ENCODE measurements around the gene PDAP1.

DNA sequence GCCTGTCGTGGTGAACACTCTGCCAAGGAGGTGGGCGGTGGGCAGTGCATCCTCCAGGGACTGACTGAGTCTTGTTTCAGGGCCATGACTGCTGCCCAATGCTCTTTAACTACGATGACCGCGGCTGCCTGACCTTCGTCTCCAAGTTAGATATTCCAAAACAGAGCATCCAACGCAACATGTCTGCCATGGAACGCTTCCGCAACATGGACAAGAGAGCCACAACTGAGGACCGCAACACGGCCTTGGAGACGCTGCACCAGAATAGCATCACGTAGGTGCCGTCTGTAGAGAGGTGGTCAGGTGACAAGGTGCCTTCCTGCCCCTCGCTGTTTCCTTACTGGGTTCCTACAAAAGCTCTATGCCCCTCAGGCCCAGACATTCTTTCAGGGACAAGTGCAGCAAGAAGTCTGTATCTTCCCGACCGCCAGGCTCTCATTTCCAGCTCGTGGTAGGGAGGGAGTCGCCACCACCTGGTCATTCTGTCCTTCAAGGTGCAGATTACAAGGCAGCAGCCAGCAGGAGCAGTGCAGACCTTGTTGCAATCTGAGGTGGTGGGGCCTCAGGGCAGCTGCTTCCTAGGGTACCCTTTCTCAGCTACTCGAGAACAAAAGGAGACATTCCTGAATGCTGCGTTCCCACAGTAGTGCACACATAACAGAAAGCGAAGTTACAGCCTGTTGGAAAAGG lies 48.8 kb downstream of the PDAP1 start:
- TF ChIP-seq PAX8 (CRISPR knock-in tag; IDR thresholded peaks at IDR 0.05; ENCODE audit: borderline replicate concordance), result no peak
- TF ChIP-seq DRAP1 (CRISPR knock-in tag; IDR thresholded peaks at IDR 0.05), result no peak
